Gastrocnemius medialis (tissue), 4 donors: ENCODE results near the gene PIH1D2. TPM values are rescaled to one million over a fixed set of nuclear protein-coding genes. Genes with fewer than 3 reads are reported as not detected.

Source experiments
- ATAC-seq, 2 donors: fragments of 150-250 bp; one replicate each; pipeline ENCODE4 v1.9.1; 2016
- DNase-seq, 2 donors: peaks; one replicate each; pipeline ENCODE4 v3.0.0-alpha.2; 2019
- H3K27ac ChIP-seq, 4 donors: fragments of 200-600 bp; sonication (generic); 1 replicate in 1 of 4; 2 replicates in 3 of 4; pipeline ENCODE4 v1.5.1; 2016 to 2018; ENCODE audit warnings: mild to moderate bottlenecking in 2 of 4, moderate library complexity in 1 of 4
- H3K27me3 ChIP-seq, 3 donors: fragments of 200-600 bp; sonication (generic) in 2 of 3; 1 replicate in 1 of 3; 2 replicates in 2 of 3; pipeline versions ENCODE4 v1.5.1 to v1.6.0; 2016 to 2019; ENCODE audit warnings: mild to moderate bottlenecking in 1 of 3, moderate library complexity in 1 of 3
- H3K36me3 ChIP-seq, 2 donors: fragments of 200-600 bp; sonication (generic) in 1 of 2; one replicate each; pipeline ENCODE4 v1.5.1; 2017 to 2018
- H3K4me1 ChIP-seq, 2 donors: fragments of 200-600 bp; sonication (generic) in 1 of 2; one replicate each; pipeline ENCODE4 v1.5.1; 2016 to 2017; ENCODE audit warnings: mild to moderate bottlenecking in 2 of 2
- H3K4me3 ChIP-seq, 4 donors: fragments of 200-600 bp; sonication (generic) in 3 of 4; 1 replicate in 1 of 4; 2 replicates in 3 of 4; pipeline ENCODE4 v1.5.1; 2016 to 2019; ENCODE audit warnings: mild to moderate bottlenecking in 2 of 4
- H3K9me3 ChIP-seq, 3 donors: fragments of 200-600 bp; sonication (generic) in 2 of 3; 1 replicate in 1 of 3; 2 replicates in 2 of 3; pipeline ENCODE4 v1.5.1; 2016 to 2019
- CTCF ChIP-seq, 5 experiments: fragments of 450-650 bp in 3 of 5; fragments of 200-600 bp in 2 of 5; sonication (generic) in 2 of 5; IDR thresholded peaks in 4 of 5; conservative IDR thresholded peaks in 1 of 5; 1 replicate in 4 of 5; 2 replicates in 1 of 5; pipeline ENCODE4 v1.5.1; 2016 to 2019; ENCODE audit warnings: antibody characterized with exemption in 5 of 5, mild to moderate bottlenecking in 3 of 5, moderate library complexity in 3 of 5
- POLR2A ChIP-seq, 2 donors: fragments of 450-650 bp; IDR thresholded peaks; one replicate each; pipeline ENCODE4 v1.6.1; 2017; ENCODE audit warnings: antibody characterized with exemption in 2 of 2, mild to moderate bottlenecking in 2 of 2, moderate library complexity in 2 of 2
- in situ Hi-C, 4 donors: fragments of 200-750 bp; cut with MboI; loops; one replicate each; pipeline versions ENCODE4 v1.15.0 to v1.8.0; 2017; ENCODE audit warnings: low sequenced_read_pairs in 4 of 4
- intact Hi-C: fragments of 100-400 bp; cut with DNase I; formaldehyde crosslinking; loops from one replicate; pipeline ENCODE4 v1.15.1; 2023; ENCODE audit warnings: low total_unique reads
- total RNA-seq, 4 donors: library from RNA; depleted of rRNA; stranded (reverse); fragments of >200 nt; gene quantifications; one replicate each; pipeline versions ENCODE4 v1.1.0 to v1.2.3, GENCODE V29; 2016

PIH1D2 gene
- total RNA-seq, 4 donors from 2014 or later, result 0.42 to 1.6 (median 0.92) TPM

- TF ChIP-seq CTCF (IDR thresholded peaks at IDR 0.05 in 4 of 5, conservative IDR thresholded peaks at IDR 0.05 in 1 of 5) (no peak), POLR2A (IDR thresholded peaks at IDR 0.05) (no peak)
- H3K4me1 ChIP-seq, result peaks cover 0 to 7% of the 10 kb centered on the region in 2 donors
- no peaks in the 10 kb centered on the region for H3K27me3 ChIP-seq
- H3K36me3 ChIP-seq, result no peaks in the 10 kb centered on the region
- no peak overlapping the region for H3K27ac ChIP-seq
- intact Hi-C loops (no loop called here), in situ Hi-C loops (loop anchor here (5.0 to 10.0 kb wide), 2 partner anchors 62 to 69 kb away; partner anchors contain the start of gene BCO2 (in 3 of the 4))
- no peak overlapping the region for H3K4me3 ChIP-seq
- no peaks in the 10 kb centered on the region for H3K9me3 ChIP-seq
- DNase-seq (no peak), ATAC-seq (no peak)
Measured at GRCh38 chr11:112115386-112115785, 41.6 kb upstream of the PIH1D2 start.

- Histone ChIP-seq H3K27ac (no peak overlapping the region), H3K4me3 (no peak overlapping the region), H3K36me3 (no peaks in the 10 kb centered on the region), H3K4me1 (peaks cover 0 to 3% of the 10 kb centered on the region in 2 donors), H3K9me3 (no peaks in the 10 kb centered on the region), H3K27me3 (no peaks in the 10 kb centered on the region)
- TF ChIP-seq CTCF (IDR thresholded peaks at IDR 0.05 in 4 of 5, conservative IDR thresholded peaks at IDR 0.05 in 1 of 5), result no peak
- TF ChIP-seq POLR2A (IDR thresholded peaks at IDR 0.05), result no peak
- in situ Hi-C loops, result loop anchor here in 1 of 4 donors (10.0 kb wide), 1 partner anchor 70 kb away; no protein-coding TSS in a partner anchor
- DNase-seq, result no peak
- intact Hi-C loops, result loop anchor here (5.0 kb wide), 1 partner anchor 168 kb away; no protein-coding TSS in a partner anchor
- no peak for ATAC-seq
Measured at GRCh38 chr11:112114460-112114859, 40.6 kb upstream of the PIH1D2 start.

- no peak overlapping the region for H3K4me3 ChIP-seq
- no peaks in the 10 kb centered on the region for H3K36me3 ChIP-seq
- DNase-seq (peak in 1 of 2 donors; percentile 11), ATAC-seq (peak; percentile 81 to 87)
- no peaks in the 10 kb centered on the region for H3K27me3 ChIP-seq
- intact Hi-C loops, result loop anchor here (1.0 to 5.0 kb wide), 2 partner anchors 61 to 169 kb away; no protein-coding TSS in a partner anchor
- TF ChIP-seq POLR2A (IDR thresholded peaks at IDR 0.05) (no peak), CTCF (IDR thresholded peaks at IDR 0.05 in 4 of 5, conservative IDR thresholded peaks at IDR 0.05 in 1 of 5) (peak; percentile 39 to 75 (median 55))
- H3K9me3 ChIP-seq, result no peaks in the 10 kb centered on the region
- no peak overlapping the region for H3K27ac ChIP-seq
- peaks cover 0 to 3% of the 10 kb centered on the region in 2 donors for H3K4me1 ChIP-seq
- in situ Hi-C loops, result loop anchor here in 1 of 4 donors (10.0 kb wide), 1 partner anchor 71 kb away; no protein-coding TSS in a partner anchor
Measured at GRCh38 chr11:112113539-112114457, 40.0 kb upstream of the PIH1D2 start.

GRCh38 chr11:112106070-112106469 lies 32.3 kb upstream of the PIH1D2 start:
- Histone ChIP-seq H3K4me3 (no peak overlapping the region), H3K36me3 (no peaks in the 10 kb centered on the region), H3K4me1 (peaks cover 0 to 3% of the 10 kb centered on the region in 2 donors), H3K27ac (no peak overlapping the region), H3K9me3 (no peaks in the 10 kb centered on the region), H3K27me3 (no peaks in the 10 kb centered on the region)
- no peak for ATAC-seq
- in situ Hi-C loops (no loop called here), intact Hi-C loops (no loop called here)
- TF ChIP-seq CTCF (IDR thresholded peaks at IDR 0.05 in 4 of 5, conservative IDR thresholded peaks at IDR 0.05 in 1 of 5) (no peak), POLR2A (IDR thresholded peaks at IDR 0.05) (no peak)
- DNase-seq, result no peak
